Adrenal gland (tissue), 12 donors: ENCODE results near the gene SLC6A8. TPM values are rescaled to one million over a fixed set of nuclear protein-coding genes. Genes with fewer than 3 reads are reported as not detected.
"Not testable (repeated sequence)": the region's sequence is repeated elsewhere in the genome, so short reads cannot be mapped to it uniquely, and the experiment has no call there.

Experiments used
- DNase-seq, 7 donors: peaks; one replicate each; pipeline ENCODE4 v3.0.0-alpha.2; 2019 to 2020
- H3K27ac ChIP-seq, 5 donors: fragments of 200-600 bp; sonication (generic) in 4 of 5; 1 replicate in 3 of 5; 2 replicates in 2 of 5; pipeline versions ENCODE4 v1.5.1 to v1.8.0; 2016 to 2020; ENCODE audit warnings: mild to moderate bottlenecking in 1 of 5
- H3K27me3 ChIP-seq: fragments of 200-600 bp; 2 replicates; pipeline ENCODE4 v1.8.0; 2021
- H3K36me3 ChIP-seq, 2 donors: fragments of 200-600 bp; replicated peaks in 1 of 2; 1 replicate in 1 of 2; 2 replicates in 1 of 2; pipeline versions ENCODE4 v1.5.1 to v1.8.0; 2018 to 2022
- H3K4me1 ChIP-seq, 2 donors: fragments of 200-600 bp; replicated peaks in 1 of 2; 1 replicate in 1 of 2; 2 replicates in 1 of 2; pipeline versions ENCODE4 v1.5.1 to v1.8.0; 2018 to 2021
- H3K4me3 ChIP-seq, 4 donors: fragments of 200-600 bp; sonication (generic) in 3 of 4; one replicate each; pipeline ENCODE4 v1.5.1; 2016 to 2018
- H3K9me3 ChIP-seq, 3 donors: fragments of 200-600 bp; sonication (generic) in 1 of 3; replicated peaks in 1 of 3; 1 replicate in 2 of 3; 2 replicates in 1 of 3; pipeline versions ENCODE4 v1.5.1 to v1.8.0; 2016 to 2021
- POLR2A ChIP-seq, 2 donors: fragments of 450-650 bp; IDR thresholded peaks; one replicate each; pipeline ENCODE4 v1.6.1; 2017; ENCODE audit warnings: antibody characterized with exemption in 2 of 2, mild to moderate bottlenecking in 2 of 2, moderate library complexity in 1 of 2
- WGBS, 4 donors: extraction: QIAGEN DNeasy Blood & Tissue Kit in 2 of 4; methylation state at CpG; one replicate each; pipeline versions ENCODE4 v1.1.5 to v1.1.7; 2013 to 2017; 5-methylcytosine and 5-hydroxymethylcytosine counted together
- intact Hi-C, 2 donors: fragments of 100-400 bp; cut with DNase I; formaldehyde crosslinking; loops; one replicate each; pipeline versions ENCODE4 v1.14.1 to v1.15.0; 2022 to 2023
- polyA plus RNA-seq, 3 donors: library from polyadenylated mRNA; stranded (reverse); fragments of 200-250 nt in 2 of 3; fragments of 350-450 nt in 1 of 3; fragmentation: Illumina TruSeq in 1 of 3; extraction: RNeasy Lipid Tissue Mini Kit (QIAGEN cat#74804) in 1 of 3; gene quantifications; one replicate each; pipeline ENCODE4 v1.2.3, GENCODE V29; 2013 to 2014
- total RNA-seq, 9 donors: library from RNA; depleted of rRNA in 4 of 9; stranded (reverse); fragments of >200 nt in 4 of 9; fragments of 120-200 nt in 1 of 9; fragmentation: NEBNext Ultra II Directional in 1 of 9; extraction: Animal tissue kit (Norgen Biotek cat#: 25700) in 1 of 9; gene quantifications; one replicate each; pipeline versions ENCODE4 v1.1.0 to v1.2.4, GENCODE V29; 2013 to 2023
- TF ChIP-seq, protein P1 (sequence below), 6 experiments: fragments of 450-650 bp in 4 of 6; fragments of 200-600 bp in 2 of 6; sonication (generic) in 1 of 6; IDR thresholded peaks; 1 replicate in 5 of 6; 2 replicates in 1 of 6; pipeline versions ENCODE4 v1.5.1 to v1.8.0; 2016 to 2021; ENCODE audit warnings: antibody characterized with exemption in 6 of 6, mild to moderate bottlenecking in 2 of 6, moderate library complexity in 1 of 6
- donor health status: healthy with polysubstance abuse.
- donor health status: Bipolar disorder and iron deficiency.
- donor health status: DM: yes; HTN: yes; CAD: no.
- donor health status: DM: no; HTN: no; CAD: no.
- donor health status: DM: no; HTN: no; CAD: no.
- donor health status: DM: yes; HTN: yes; CAD: no.

Gene SLC6A8
- total and polyA plus RNA-seq, 12 donors: 3.1 to 136 (median 67.0) TPM

DNA sequence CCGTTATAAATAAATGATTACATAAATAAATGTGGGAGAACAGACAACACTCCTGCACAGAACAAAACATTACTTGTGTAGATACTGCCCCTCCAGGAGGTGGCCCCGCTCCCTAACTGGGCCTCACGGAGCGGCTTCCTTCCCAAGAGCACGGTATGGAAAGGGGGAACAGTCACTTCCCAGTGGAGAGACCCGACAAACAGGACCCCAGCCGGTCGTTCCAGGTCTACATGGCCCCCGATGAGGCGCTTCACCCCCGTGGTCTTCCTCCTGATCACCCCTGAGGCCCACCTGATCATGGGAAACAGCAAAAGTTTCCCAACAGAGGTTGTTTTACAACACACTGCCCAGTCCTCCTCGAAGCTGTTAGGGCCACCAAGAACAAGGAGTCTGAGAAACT lies 6.6 kb upstream of the SLC6A8 start:
- H3K9me3 ChIP-seq: no peaks in the 10 kb centered on the region
- H3K4me1 ChIP-seq: no peaks in the 10 kb centered on the region
- no peaks in the 10 kb centered on the region for H3K36me3 ChIP-seq
- WGBS, 4 donors: 66 to 80% (median 70%) methylated on average over 7 to 12 of the region's 12 CpGs
- intact Hi-C loops: no loop called here
- H3K27me3 ChIP-seq: peaks cover 13% of the 10 kb centered on the region
- TF ChIP-seq, protein P1, sequence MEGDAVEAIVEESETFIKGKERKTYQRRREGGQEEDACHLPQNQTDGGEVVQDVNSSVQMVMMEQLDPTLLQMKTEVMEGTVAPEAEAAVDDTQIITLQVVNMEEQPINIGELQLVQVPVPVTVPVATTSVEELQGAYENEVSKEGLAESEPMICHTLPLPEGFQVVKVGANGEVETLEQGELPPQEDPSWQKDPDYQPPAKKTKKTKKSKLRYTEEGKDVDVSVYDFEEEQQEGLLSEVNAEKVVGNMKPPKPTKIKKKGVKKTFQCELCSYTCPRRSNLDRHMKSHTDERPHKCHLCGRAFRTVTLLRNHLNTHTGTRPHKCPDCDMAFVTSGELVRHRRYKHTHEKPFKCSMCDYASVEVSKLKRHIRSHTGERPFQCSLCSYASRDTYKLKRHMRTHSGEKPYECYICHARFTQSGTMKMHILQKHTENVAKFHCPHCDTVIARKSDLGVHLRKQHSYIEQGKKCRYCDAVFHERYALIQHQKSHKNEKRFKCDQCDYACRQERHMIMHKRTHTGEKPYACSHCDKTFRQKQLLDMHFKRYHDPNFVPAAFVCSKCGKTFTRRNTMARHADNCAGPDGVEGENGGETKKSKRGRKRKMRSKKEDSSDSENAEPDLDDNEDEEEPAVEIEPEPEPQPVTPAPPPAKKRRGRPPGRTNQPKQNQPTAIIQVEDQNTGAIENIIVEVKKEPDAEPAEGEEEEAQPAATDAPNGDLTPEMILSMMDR (IDR thresholded peaks at IDR 0.05): no peak
- no peak for TF ChIP-seq POLR2A (IDR thresholded peaks at IDR 0.05)
- H3K4me3 ChIP-seq: no peak overlapping the region
- peak in 3 of 7 donors; percentile 5 to 14 (median 6) for DNase-seq
- H3K27ac ChIP-seq: no peak overlapping the region

DNA sequence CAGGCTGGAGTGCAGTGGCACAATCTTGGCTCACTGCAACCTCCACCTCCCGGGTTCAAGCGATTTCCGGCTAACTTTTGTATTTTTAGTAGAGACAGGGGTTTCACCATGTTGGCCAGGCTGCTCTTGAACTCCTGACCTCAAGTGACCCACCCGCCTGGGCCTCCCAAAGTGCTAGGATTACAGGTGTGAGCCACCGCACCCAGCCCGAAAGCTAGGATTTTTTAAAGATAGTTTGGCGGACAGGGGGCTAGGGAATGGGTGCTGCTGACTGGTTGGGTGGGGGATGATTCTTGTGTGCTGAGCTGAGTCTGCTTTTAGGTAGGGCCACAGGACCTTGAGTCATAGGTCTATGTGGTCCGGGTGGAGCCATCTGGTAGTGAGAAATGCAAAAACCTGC lies 4.2 kb upstream of the SLC6A8 start:
- 92 to 100% (median 97%) methylated on average over 3 to 8 of the region's 8 CpGs for WGBS, 4 donors
- H3K4me3 ChIP-seq, intact Hi-C loops, H3K27ac ChIP-seq, H3K36me3 ChIP-seq, H3K27me3 ChIP-seq, H3K9me3 ChIP-seq, H3K4me1 ChIP-seq: not testable (repeated sequence)
- peak in 4 of 7 donors; percentile 5 to 10 (median 6) for DNase-seq

DNA sequence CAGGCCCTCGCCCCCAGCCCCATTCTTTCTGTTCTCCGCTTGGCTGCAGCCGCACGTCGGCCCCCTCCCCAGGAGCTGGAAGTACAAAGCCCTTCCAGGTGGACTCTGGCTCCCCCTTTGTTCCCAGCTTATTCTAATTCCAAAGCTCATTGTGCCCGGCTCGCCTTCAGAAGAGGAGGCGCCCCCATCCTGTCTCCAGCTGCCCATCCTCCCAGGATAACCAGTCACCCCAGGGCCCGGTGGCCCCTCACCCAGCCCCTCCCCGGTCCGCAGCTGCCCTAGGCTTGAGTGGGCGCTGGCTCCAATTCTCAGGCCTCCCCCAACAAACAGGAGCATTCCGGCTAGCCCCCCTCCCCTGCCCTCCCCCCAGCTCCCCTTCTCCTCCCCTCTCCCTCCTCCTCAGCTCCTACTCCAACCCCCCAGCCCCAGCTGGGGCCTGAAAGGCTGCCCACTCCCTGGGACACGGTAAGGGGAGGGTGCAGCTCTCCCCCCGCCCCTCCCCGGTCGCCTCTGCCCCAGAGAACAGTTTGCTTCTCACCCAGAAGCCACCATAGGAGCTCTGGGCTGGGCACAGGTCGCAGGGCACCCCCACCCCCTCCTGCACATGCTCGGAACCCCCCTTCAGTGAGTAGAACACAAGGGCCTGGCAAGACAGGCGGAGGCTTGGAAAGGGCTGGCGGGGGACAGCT lies 3.1 kb upstream of the SLC6A8 start:
- Histone ChIP-seq H3K27me3 (peaks cover 9% of the 10 kb centered on the region), H3K4me3 (no peak overlapping the region), H3K4me1 (no peaks in the 10 kb centered on the region), H3K36me3 (no peaks in the 10 kb centered on the region), H3K27ac (no peak overlapping the region), H3K9me3 (no peaks in the 10 kb centered on the region)
- no peak for TF ChIP-seq POLR2A (IDR thresholded peaks at IDR 0.05)
- TF ChIP-seq, protein P1 (IDR thresholded peaks at IDR 0.05): no peak
- 53 to 71% (median 61%) methylated on average over 7 to 21 of the region's 21 CpGs for WGBS, 4 donors
- peak in 5 of 7 donors; percentile 3 to 13 (median 13) for DNase-seq
- intact Hi-C loops: no loop called here

DNA sequence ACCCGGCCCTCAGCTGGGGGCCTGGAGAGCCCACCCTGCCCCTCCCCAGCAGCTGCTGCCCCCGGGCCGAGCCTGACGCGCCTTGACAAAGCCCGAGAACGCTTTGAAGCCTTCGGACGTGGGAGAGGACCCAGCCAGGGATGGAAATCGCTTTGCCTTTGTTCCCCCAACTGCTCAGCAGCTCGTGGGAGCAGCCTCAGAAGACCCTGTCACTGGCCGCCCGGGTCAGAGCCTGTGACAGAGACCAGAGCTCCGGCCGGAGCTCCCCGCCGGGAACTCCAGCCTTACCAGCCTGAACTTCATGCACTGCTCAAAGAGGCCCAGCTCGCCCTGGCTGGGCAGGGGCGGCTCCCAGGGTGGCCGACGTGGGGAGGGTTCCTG lies 2.6 kb upstream of the SLC6A8 start:
- Histone ChIP-seq H3K4me1 (no peaks in the 10 kb centered on the region), H3K27me3 (peaks cover 9% of the 10 kb centered on the region), H3K36me3 (no peaks in the 10 kb centered on the region), H3K4me3 (no peak overlapping the region), H3K9me3 (no peaks in the 10 kb centered on the region), H3K27ac (no peak overlapping the region)
- WGBS, 4 donors: 64 to 81% (median 71%) methylated on average over 12 to 21 of the region's 21 CpGs; no CpG with 5 or more reads in 1 of the 4 donors
- TF ChIP-seq, protein P1 (IDR thresholded peaks at IDR 0.05): no peak
- intact Hi-C loops: no loop called here
- peak in 3 of 7 donors; percentile 8 to 17 (median 11) for DNase-seq
